Spleen (tissue), 11 donors: ENCODE results near the gene ACSS1. TPM values are rescaled to one million over a fixed set of nuclear protein-coding genes. Genes with fewer than 3 reads are reported as not detected.

Experiments used
- DNase-seq: peaks from one replicate; pipeline ENCODE4 v3.0.0-alpha.2; 2020
- H3K27ac ChIP-seq, 8 donors: fragments of 200-600 bp; sonication (generic) in 7 of 8; 1 replicate in 4 of 8; 2 replicates in 4 of 8; pipeline versions ENCODE4 v1.5.0 to v1.8.0; 2016 to 2021; ENCODE audit warnings: inconsistent platforms in 4 of 8, mild to moderate bottlenecking in 4 of 8, moderate library complexity in 1 of 8
- H3K27me3 ChIP-seq, 7 donors: fragments of 200-600 bp; sonication (generic) in 6 of 7; replicated peaks in 1 of 7; 1 replicate in 4 of 7; 2 replicates in 3 of 7; pipeline versions ENCODE4 v1.5.0 to v1.8.0; 2016 to 2021; ENCODE audit warnings: inconsistent platforms in 3 of 7, mild to moderate bottlenecking in 1 of 7
- H3K36me3 ChIP-seq, 6 donors: fragments of 200-600 bp; sonication (generic) in 5 of 6; 1 replicate in 4 of 6; 2 replicates in 2 of 6; pipeline versions ENCODE4 v1.5.0 to v1.8.0; 2016 to 2021; ENCODE audit warnings: inconsistent platforms in 2 of 6
- H3K4me1 ChIP-seq, 6 donors: fragments of 200-600 bp; sonication (generic) in 5 of 6; 1 replicate in 3 of 6; 2 replicates in 3 of 6; pipeline versions ENCODE4 v1.5.0 to v1.8.0; 2016 to 2021; ENCODE audit warnings: inconsistent platforms in 3 of 6
- H3K4me3 ChIP-seq, 8 donors: fragments of 200-600 bp; sonication (generic) in 7 of 8; 1 replicate in 4 of 8; 2 replicates in 4 of 8; pipeline versions ENCODE4 v1.5.0 to v1.8.0; 2016 to 2021; ENCODE audit warnings: inconsistent platforms in 4 of 8, mild to moderate bottlenecking in 4 of 8, moderate library complexity in 2 of 8
- H3K9me3 ChIP-seq, 8 donors: fragments of 200-600 bp; sonication (generic) in 7 of 8; 1 replicate in 4 of 8; 2 replicates in 4 of 8; pipeline versions ENCODE4 v1.5.0 to v1.8.0; 2016 to 2021; ENCODE audit warnings: inconsistent platforms in 4 of 8
- CTCF ChIP-seq, 11 experiments: fragments of 200-600 bp in 7 of 11; fragments of 450-650 bp in 4 of 11; sonication (generic) in 4 of 11; IDR thresholded peaks in 8 of 11; conservative IDR thresholded peaks in 3 of 11; 1 replicate in 7 of 11; 2 replicates in 4 of 11; pipeline versions ENCODE4 v1.4.0 to v1.8.0; 2016 to 2021; ENCODE audit warnings: antibody characterized with exemption in 11 of 11, inconsistent platforms in 4 of 11, mild to moderate bottlenecking in 1 of 11
- POLR2A ChIP-seq, 3 donors: fragments of 450-650 bp; IDR thresholded peaks; one replicate each; pipeline ENCODE4 v1.5.1; 2017; ENCODE audit warnings: antibody characterized with exemption in 3 of 3, mild to moderate bottlenecking in 1 of 3
- POLR2AphosphoS5 ChIP-seq, 3 donors: sonication (generic); formaldehyde crosslinking; IDR thresholded peaks; one replicate each; pipeline ENCODE4 v1.5.1; 2017; ENCODE audit warnings: antibody characterized with exemption in 3 of 3
- WGBS, 5 donors: extraction: QIAGEN DNeasy Blood & Tissue Kit in 3 of 5; methylation state at CpG; one replicate each; pipeline versions ENCODE4 v1.1.5 to v1.1.7; 2013 to 2018; 5-methylcytosine and 5-hydroxymethylcytosine counted together
- intact Hi-C: fragments of 100-400 bp; cut with DNase I; formaldehyde crosslinking; loops from one replicate; pipeline ENCODE4 v1.15.0; 2023; ENCODE audit warnings: low total_unique reads
- polyA plus RNA-seq, 3 donors: library from polyadenylated mRNA; stranded (reverse); fragments of 200-250 nt; gene quantifications; one replicate each; pipeline ENCODE4 v1.2.1, GENCODE V29; 2013
- total RNA-seq, 7 donors: library from RNA; depleted of rRNA in 3 of 7; stranded (reverse); fragments of >200 nt in 3 of 7; fragmentation: NEBNext Ultra II Directional in 4 of 7; extraction: Animal tissue kit (Norgen Biotek cat#: 25700) in 4 of 7; gene quantifications; one replicate each; pipeline versions ENCODE4 v1.1.0 to v1.2.1, GENCODE V29; 2016 to 2021
- donor health status: healthy with polysubstance abuse.
- donor health status: DM: no; HTN: no; CAD: no; lungs with moderate emphysema.
- donor health status: DM: no; HTN: no; CAD: no.
- donor health status: Bipolar disorder and iron deficiency.
- donor health status: healthy.
- donor health status: DM: no; HTN: no; CAD: no.
- donor health status: DM: yes; HTN: yes; CAD: no.

The ACSS1 gene
- total and polyA plus RNA-seq, 10 donors: 20.3 to 50.8 (median 36.4) TPM

DNA sequence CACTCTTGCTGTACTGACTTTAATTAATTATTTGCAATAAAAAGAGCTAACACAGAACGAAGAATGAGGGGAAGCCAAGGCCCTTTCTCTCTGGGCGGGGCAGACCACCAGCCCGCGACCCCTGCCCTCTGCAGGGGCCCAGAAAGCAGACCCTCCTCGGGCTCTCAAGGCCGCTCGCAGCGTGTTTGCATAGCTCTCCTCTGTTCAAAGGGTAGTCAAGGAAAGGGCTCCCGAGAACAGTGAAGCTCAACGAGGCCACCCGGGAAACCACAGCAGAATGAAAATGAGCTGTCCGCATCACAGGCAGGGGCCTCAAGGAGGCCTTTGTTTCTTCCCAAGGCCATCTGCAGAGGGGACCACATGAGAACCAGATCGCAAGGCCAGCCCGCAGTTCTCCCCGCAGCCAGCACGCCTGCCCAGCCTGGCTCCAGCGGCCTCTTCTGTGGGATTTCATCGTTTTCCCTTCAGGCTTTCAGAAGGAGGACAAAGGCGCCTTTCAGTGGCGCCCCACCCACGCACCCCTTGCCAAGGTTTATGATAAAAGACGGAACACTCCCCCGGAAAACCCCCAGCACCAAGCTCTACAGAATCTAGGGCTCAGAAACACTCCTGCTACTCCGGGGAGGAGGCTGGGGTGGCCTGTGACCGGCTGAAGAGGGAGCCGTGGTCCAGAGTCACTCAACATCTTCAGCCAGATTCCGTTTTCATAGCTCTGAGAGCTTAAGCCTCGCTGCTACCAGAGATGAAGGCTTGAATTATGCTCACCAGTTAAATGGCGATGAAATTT, 25.3 kb downstream of the ACSS1 start:
- DNase-seq: peak; percentile 63
- intact Hi-C loops: no loop called here
- H3K4me1 ChIP-seq: peaks cover 22 to 72% (median 38%) of the 10 kb centered on the region in 6 donors

DNA sequence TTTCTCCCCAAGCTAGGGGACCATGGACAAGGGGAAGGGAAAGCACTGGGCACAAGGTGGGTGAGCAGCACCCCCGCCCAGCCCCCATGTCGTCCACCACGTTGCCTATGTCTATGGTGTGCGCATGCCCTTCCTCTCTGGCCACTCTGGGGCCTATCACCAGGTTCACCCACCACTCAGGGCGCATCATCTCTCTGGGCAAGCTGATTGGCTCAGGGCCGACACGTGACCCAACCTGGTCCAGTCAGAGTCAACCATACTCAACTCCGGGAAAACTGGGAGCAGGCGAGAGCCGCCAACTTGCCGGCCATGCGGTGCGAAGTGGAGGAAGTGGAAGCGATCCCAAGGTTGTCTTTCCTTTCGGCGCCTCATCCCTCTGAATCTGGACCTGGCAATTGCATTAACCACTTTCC, 25.9 kb downstream of the ACSS1 start:
- Histone ChIP-seq H3K4me3 (no peak overlapping the region), H3K36me3 (peaks cover 0 to 56% (median 17%) of the 10 kb centered on the region in 6 donors), H3K9me3 (no peaks in the 10 kb centered on the region), H3K27me3 (no peaks in the 10 kb centered on the region), H3K4me1 (peaks cover 16 to 71% (median 32%) of the 10 kb centered on the region in 6 donors), H3K27ac (peak overlapping the region in 4 of 8 donors; percentile 28 to 38 (median 33))
- 92 to 97% (median 95%) methylated on average over 11 to 16 of the region's 16 CpGs for WGBS, 5 donors
- intact Hi-C loops: no loop called here
- no peak for TF ChIP-seq CTCF (IDR thresholded peaks at IDR 0.05 in 8 of 11, conservative IDR thresholded peaks at IDR 0.05 in 3 of 11)
- TF ChIP-seq POLR2AphosphoS5 (IDR thresholded peaks at IDR 0.05): no peak
- TF ChIP-seq POLR2A (IDR thresholded peaks at IDR 0.05): no peak
- DNase-seq: peak; percentile 58

More for the DNA sequence above, 25.3 kb downstream of the ACSS1 start:
- no peak overlapping the region for H3K4me3 ChIP-seq
- H3K36me3 ChIP-seq: peaks cover 0 to 56% (median 17%) of the 10 kb centered on the region in 6 donors
- H3K9me3 ChIP-seq: no peaks in the 10 kb centered on the region
- no peak for TF ChIP-seq CTCF (IDR thresholded peaks at IDR 0.05 in 8 of 11, conservative IDR thresholded peaks at IDR 0.05 in 3 of 11)
- peak in 1 of 3 donors; percentile 8 for TF ChIP-seq POLR2AphosphoS5 (IDR thresholded peaks at IDR 0.05)
- peak overlapping the region in 7 of 8 donors; percentile 5 to 47 (median 29) for H3K27ac ChIP-seq
- WGBS, 5 donors: 73 to 88% (median 82%) methylated on average over 29 of the region's 29 CpGs
- no peaks in the 10 kb centered on the region for H3K27me3 ChIP-seq

- TF ChIP-seq POLR2AphosphoS5 (IDR thresholded peaks at IDR 0.05) (no peak), CTCF (IDR thresholded peaks at IDR 0.05 in 8 of 11, conservative IDR thresholded peaks at IDR 0.05 in 3 of 11) (no peak), POLR2A (IDR thresholded peaks at IDR 0.05) (no peak)
- WGBS, 5 donors: 76 to 94% (median 87%) methylated on average over 3 of the region's 3 CpGs
- Histone ChIP-seq H3K4me3 (no peak overlapping the region), H3K36me3 (peaks cover 0 to 63% (median 18%) of the 10 kb centered on the region in 6 donors), H3K4me1 (peaks cover 7 to 67% (median 25%) of the 10 kb centered on the region in 6 donors), H3K9me3 (no peaks in the 10 kb centered on the region), H3K27ac (no peak overlapping the region), H3K27me3 (no peaks in the 10 kb centered on the region)
- no peak for DNase-seq
- intact Hi-C loops: no loop called here
Measured at GRCh38 chr20:25031241-25031640, 26.7 kb downstream of the ACSS1 start.

GRCh38 chr20:25030649-25031207, 27.2 kb downstream of the ACSS1 start:
- TF ChIP-seq POLR2A (IDR thresholded peaks at IDR 0.05): no peak
- no peak for TF ChIP-seq POLR2AphosphoS5 (IDR thresholded peaks at IDR 0.05)
- TF ChIP-seq CTCF (IDR thresholded peaks at IDR 0.05 in 8 of 11, conservative IDR thresholded peaks at IDR 0.05 in 3 of 11): no peak
- Histone ChIP-seq H3K9me3 (no peaks in the 10 kb centered on the region), H3K27me3 (no peaks in the 10 kb centered on the region), H3K4me1 (peaks cover 2 to 67% (median 22%) of the 10 kb centered on the region in 6 donors), H3K4me3 (no peak overlapping the region), H3K36me3 (peaks cover 0 to 68% (median 19%) of the 10 kb centered on the region in 6 donors), H3K27ac (no peak overlapping the region)
- peak; percentile 57 for DNase-seq
- intact Hi-C loops: no loop called here
- WGBS, 5 donors: 94 to 95% (median 94%) methylated on average over 8 of the region's 8 CpGs
